CD4-positive, alpha-beta T cell treated with Interleukin-17A for 4 hours (primary cell): Measurements from ENCODE around the gene TOR4A.
A peak's percentile ranks its signal among the peaks of the same experiment; 100 is the strongest.

ENCODE experiments used
- DNase-seq: peaks from one replicate; pipeline ENCODE4 v3.0.0-alpha.2; 2020; ENCODE audit warnings: mixed read lengths

The TOR4A gene

DNA sequence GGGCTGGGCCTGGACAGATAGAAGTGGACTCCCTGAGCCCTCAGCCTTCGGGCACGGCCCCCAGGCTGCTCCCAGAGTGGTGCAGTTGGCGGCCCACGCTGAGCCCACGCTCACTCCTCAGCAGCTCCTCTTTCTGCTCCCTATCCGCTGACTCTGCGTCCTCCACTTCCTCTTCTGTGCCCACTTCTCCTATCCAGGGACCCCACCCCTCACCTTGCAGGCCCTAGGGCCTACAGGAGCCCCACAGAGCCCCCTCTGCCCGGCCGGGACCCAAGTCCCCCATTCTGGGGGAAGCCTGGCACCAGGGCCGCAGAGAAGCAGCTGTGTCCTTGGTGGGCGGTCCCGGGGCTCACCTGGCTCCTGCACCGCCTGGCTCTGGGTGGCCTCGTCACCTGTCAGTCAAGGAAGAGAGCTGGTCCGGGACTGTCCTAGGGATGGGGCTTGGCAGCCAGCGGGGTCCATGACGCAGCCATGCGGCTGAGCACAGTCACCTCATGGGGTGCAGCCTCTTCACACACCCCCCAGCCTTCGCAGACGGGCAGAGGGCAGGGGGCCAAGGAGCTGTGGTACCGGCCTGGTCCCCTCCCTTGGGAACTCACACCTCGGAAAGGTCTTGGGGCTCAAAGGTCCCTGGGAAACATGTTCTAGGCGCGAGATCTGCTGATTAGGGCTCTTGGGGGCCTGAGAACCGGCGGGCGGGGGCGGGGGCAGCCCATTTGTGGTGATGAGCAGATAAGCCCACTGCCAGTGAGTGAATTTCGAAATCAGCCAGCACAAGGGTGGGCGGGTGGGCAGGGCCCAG is 29.9 kb downstream of the TOR4A start:
- DNase-seq: no peak

DNA sequence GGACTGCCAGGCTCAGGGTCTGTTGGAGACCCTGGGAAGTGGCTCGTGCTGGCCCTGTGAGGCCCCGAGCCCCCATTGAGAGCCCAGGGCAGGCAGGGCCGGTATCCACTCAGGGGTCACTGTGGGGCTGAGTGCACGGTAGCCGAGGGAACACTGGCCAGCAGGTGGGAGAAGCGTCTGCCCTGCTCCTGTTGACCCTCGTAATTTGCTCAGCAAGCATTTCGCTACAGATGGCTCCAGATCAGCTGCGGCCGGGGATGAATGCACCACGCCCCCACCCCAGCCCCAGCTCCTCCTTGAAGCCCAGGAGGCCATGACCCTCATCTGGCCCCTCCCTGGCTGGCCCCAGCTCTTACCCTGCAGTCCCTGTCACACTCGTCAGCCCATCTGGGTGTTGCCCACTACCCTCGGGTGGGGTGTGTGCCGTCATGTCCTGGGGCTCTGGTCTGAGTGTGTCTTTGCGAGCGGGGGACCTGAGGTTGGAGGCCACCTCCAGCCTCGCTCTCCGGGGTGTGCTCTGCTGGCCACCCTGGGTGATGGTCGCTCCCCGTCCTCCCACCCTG is 30.6 kb downstream of the TOR4A start:
- DNase-seq: no peak

DNA sequence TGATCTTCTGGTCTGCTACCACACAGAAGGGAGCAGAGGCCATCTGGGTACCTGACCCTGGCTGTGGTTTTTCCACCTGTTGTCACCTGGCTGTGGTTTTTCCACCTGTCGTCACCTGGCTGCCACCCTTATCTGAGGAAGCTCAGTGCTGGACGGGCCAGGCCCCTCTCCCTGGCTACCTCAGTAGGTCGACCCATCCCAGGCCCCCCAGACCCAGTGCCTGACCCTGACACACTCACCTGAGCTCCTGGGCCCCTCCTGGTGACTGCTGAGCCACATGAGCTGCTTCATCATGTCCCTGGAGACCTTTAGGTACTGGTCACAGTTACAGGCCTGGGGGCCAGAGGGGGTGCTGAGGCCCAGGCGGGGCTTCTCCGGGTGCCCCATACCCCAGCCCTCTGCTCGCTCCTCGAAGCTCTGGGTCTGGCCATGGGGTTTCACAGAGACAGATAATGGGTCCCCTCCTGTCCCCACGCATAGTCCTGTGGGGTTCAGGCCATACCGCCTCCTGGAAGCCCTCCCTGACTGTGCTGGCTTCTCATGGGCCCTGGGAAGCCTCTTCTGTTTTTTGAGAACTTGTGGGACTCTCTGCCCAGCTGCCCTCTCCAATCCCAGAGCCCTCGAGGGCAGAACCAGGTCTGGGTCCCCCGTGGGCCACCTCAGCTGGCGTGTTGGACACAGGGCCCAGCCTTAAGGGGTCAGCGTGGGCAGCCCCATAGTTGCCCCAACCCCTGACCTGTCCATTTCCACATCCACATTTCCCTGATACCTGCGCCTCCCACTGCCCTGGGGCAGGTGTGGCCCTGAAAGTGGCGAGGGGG is 32.1 kb downstream of the TOR4A start:
- no peak for DNase-seq

- no peak for DNase-seq
These were observed 32.9 kb downstream of the TOR4A start for GRCh38 chr9:137310189-137311052.

DNA sequence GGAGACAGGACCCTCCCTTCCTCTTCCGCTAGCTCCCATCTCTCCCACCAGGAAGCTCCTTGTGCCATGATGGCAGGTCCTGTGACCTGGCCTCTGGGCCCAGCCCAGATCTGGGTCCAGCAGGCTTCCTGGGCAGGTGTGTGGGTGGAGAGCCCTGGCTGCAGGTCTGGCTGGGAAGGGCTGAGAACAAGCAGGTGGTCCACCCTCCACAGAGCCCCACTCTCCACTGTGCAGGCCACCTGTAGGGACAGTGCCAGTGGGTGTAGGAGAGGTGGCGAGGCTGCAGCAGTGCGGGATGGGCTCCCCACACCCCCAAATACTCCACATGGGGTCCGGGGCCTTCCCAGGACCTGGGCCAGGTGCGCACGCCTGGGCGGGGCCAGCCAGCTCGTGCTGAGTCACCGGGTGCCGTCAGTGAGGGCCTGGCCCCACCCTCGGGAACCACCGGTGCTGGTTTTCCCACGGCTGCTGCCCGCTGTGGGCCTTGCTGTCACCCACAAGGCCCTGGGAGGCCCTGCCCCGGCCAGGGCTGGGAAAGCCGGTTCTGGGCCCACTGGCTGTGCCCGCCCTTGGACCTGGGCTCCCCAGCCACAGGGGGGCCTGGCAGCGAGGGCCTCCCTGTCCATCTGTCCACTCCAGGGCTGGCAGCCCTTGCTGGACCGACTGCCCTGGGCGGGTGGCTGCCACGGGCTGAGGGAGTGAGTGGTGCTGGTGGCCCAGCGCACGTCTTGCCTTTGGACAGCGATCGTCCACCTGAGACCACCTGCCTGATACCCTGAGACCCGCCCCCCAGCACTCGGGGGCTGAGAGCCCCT is 33.9 kb downstream of the TOR4A start:
- peak; percentile 45 for DNase-seq

- DNase-seq: no peak
These were observed 34.7 kb downstream of the TOR4A start for GRCh38 chr9:137311986-137312851.

DNA sequence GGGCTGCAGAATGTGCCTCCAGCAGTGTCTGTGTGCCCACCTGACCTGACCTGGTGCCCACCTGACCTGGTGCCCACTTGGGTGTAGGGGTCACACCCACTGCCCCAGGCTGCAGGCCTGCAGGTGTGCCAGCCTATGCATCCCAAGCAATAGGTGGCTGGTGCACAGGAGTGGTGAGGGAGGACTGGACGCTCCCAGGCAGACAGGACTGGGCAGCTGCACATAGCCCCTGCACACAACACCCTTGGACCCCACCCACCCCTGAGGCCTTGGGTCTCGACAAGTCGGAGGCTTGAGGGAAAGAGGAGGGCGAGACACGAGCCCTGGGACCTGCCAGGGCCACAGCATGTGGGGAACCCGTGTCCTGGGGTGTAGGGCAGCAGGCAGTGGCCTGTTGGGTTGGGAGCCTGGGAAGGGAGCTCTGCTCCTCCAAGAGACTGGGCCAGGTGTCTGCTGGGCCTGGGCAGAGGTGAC is 35.4 kb downstream of the TOR4A start:
- DNase-seq: no peak

DNA sequence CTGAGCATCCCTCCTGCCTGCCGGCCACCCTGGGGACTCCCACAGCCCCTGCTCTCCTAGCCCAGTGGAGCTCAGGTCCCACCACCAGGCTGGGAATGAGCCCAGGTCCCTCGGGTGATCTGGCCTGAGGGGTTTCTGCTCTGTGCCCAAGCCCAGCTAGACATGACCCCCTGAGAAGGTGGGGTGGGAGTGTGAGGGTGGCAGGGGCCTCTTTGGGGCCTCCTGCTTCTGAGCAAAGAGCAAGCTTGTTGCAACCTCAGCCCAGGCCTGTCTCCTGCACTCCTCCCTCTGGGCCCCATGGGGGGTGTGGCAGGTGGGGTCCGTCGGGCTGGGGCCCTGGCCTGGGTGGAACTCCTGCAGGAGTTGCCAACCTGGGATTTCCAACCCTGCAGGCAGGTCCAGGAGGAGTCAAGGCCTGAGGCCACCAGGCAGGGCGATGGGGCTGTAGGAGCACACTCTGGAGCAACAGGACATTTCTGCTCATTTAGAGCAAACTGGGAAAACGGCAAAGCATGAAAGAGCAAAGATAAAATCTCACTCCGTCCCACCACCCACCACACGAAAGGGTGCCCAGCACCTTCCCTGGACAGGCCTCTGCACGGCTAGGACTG is 35.9 kb downstream of the TOR4A start:
- no peak for DNase-seq

DNA sequence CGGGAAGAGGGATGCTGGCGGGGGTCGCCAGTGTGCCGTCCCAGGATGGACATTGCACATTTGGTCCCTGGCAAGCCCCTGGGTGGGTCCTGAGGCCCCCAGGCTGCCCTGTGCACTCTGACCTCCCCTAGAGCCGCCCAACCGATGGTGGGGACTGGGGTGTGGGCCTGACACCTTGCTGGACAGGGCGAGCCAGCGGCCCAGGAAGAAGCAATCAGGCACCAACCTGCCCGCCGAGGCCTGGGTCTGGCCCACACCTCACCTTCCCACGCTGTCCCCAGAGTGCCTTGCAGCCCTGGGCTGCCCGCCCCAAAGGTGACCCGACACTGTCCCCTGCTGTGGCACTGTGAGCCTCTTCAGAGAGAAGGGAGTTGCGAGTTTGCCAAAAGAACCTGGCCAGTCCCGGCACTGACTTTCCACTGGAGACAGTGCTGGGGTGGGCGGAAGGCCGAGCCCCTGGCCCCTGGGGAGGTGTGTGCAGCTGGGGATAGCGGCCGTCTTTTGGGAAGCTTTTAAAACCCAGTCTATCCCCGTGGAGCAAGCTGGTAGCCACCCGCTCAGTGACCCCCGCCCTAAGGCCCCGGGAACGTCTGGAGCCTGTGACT is 36.5 kb downstream of the TOR4A start:
- no peak for DNase-seq

DNA sequence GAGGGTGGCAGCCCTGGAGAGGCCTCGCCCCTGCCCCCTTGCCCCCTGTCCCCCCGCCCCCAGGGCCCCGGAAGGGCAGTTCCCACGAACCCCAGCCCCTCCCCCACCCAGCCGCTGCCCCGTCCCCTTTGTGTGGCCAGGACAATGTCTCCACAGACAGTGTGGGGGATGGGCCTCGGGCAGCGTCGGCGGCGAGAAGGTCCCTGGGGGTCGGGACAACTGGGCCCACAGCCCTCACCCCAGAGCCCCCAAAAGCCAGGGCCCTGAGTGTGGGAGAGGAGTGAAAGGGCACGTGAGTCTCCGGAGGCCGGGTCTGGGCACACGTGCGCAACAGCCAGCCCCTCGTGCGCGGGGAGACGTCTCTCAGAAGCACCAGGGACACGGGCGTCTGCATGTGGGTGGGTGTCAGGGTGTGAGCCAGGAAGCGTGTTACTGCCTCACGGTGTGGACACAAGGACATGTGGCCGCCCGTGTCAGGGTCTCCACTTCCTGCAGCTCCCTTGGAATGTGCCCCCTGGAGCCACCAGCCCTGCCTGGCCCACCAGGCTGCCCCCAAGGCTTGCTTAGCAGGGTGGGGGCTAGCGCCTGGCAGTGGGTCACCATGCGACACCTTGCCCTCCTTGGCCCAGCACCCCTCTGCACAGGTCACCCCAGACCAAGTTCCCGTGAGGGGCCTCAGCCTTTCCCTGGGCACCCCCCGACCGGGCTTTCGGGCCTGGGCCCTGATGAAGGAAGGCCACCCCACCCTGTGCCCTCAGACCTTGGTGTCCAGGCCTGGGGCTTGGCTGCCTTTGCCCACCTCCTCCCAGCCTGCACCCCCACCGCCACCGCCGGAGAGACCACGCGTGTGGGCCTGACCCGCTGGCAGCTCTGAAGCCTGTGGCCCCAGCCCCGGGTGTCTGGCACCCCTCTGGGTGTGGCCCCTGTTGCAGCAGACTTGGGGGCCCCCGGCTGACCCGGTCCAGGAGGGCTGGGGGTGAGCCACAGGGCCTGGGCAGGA is 37.3 kb downstream of the TOR4A start:
- DNase-seq: no peak

DNA sequence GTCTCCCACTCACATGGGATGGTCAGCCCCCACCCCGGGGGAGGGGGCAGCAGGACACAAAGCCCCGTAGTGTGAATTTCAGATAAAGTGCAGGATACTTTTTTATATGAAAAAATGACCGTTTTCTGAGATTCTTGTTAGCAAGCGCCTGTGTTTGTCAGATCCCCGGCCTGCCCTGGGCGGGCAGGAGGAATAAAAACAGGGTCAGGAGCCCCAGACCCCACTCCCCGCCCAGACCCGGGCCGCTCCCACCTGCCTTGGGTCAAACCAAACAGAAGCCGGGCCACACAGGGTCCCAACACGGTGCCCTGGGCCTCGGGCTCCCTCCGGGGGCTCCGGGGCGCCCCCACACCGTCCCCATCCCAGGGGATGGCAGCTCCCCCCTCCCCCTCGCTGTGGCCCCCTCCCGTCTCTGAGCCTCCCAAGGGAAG is 38.1 kb downstream of the TOR4A start:
- DNase-seq: no peak

- no peak for DNase-seq
These were observed 38.8 kb downstream of the TOR4A start for GRCh38 chr9:137316012-137316981.

- DNase-seq: no peak
These were observed 39.6 kb downstream of the TOR4A start for GRCh38 chr9:137317021-137317717.

DNA sequence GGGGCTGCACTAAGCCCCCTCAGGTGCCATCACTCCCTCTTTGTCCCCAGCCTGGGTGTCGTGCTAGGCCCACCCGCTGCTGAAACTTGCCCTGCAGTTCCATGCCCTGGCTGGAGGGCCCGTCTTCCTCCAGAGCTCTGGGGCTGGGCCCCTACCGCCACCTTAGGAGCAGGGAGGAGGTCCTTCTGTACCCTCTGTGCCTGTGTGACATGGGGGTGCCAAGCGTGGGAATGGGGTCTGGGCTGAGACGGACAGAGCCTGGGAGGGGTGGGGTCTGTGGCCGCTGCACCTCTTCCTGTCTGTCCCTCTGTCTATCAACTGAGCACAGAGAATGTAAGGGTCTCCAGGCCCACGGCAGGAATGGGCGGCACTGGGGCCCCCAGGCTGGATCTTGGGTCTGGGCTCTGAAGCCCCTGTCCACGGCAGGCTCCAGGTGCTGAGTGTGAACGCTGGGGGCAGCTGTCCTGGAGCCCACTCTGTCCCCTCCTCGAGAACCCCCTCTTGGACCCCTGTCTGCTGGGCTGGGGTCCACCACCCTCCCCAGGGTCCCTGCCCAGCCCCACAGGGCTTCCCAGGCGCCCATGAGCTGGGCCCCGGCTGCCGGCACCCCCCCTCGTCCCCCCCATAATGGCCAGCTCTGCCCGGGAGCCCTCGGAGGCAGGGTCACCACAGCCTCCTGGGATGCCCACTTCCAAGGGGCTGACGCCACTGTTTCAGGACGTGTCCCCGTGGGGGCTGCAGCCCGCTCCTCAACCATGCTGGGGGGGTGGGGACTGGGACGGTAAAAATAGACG is 40.4 kb downstream of the TOR4A start:
- no peak for DNase-seq

DNA sequence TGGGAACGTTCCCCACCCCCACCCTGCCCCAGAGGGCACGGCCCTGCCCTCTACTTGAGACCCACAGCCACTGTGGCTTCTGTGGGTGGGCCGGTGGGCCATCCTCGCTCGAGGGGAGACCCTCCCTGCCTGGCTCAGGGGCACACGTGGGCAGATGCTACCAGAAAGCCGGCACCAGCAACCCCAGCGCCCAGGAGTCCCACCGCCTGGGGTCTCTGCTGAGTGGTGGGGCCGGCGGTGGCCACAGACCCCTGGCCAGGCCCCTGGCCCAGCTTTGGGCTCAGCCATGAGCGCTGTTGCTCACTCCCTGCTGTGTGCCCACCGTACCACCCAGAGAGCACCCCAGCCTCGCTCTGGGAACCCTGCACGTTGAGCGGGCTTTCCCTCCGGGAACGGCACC is 41.1 kb downstream of the TOR4A start:
- DNase-seq: no peak
